ENCODE data around the gene AFF2. TPM values are rescaled to one million over a fixed set of nuclear protein-coding genes. Genes with fewer than 3 reads are reported as not detected.

Gene AFF2
- total RNA-seq, 2 experiments from 2014 or later = 0.13 to 0.40 TPM

DNA sequence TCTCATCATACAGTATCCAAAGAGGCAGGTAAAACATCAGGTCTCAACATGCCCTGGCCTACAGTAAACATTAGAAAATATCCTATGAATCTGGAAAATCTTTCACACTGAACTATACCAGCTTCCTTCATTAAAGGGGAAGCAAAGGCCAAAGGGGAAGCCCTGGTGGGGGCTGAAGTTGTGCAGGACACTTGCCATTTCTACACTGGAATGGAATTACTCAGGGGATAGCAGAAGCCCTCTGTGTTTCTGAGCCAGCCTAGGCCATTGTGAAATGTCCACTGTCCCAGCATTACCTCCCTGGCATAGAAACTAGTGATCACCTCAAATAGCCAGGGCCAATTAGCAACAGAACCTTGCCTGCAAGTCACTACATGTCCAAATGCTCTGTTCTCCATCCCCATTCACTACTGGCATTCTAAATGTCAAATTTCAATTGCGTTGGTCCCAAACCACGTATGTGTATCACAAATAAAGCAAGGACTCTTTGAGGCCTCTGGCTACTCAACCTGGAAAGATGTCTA, 429.9 kb downstream of the AFF2 start:
- Mint-ChIP-seq H3K4me1 (ENCODE audit: low read depth) (no peaks in the 10 kb centered on the region), H3K4me3 (no peak overlapping the region), H3K27me3 (ENCODE audit: low read depth) (no peaks in the 10 kb centered on the region), H3K9me3 (ENCODE audit: insufficient read depth) (no peaks in the 10 kb centered on the region), H3K27ac (no peak overlapping the region), H3K36me3 (ENCODE audit: low read depth) (no peaks in the 10 kb centered on the region)
- ChIA-PET CTCF (no interaction called here), POLR2A (no interaction called here)
- DNase-seq (no peak), ATAC-seq (no peak)

DNA sequence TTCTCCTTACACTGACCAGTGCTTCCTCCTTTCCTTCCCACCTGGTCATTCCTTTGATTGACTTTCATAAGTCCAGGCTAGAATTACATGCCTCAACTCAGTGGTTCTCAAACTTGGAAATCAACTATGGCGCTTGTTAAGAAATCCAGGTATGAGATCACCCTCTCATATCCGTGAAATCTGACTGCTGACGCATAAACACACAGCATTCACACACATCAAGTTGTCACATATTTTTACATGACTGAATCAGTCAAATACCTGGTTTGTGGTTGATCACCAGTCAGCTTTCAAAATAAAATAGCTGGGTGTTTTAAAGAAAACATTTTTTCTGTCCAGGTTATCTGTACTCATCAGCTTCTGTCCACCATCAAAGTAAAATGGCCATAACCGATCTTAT, 433.5 kb downstream of the AFF2 start:
- no peaks in the 10 kb centered on the region for H3K4me1 Mint-ChIP-seq (ENCODE audit: low read depth)
- H3K4me3 Mint-ChIP-seq = no peak overlapping the region
- H3K27ac Mint-ChIP-seq = no peak overlapping the region
- no peaks in the 10 kb centered on the region for H3K9me3 Mint-ChIP-seq (ENCODE audit: insufficient read depth)
- H3K36me3 Mint-ChIP-seq (ENCODE audit: low read depth) = no peaks in the 10 kb centered on the region
- ChIA-PET CTCF (no interaction called here), POLR2A (no interaction called here)
- no peak for DNase-seq
- no peak for ATAC-seq
- no peaks in the 10 kb centered on the region for H3K27me3 Mint-ChIP-seq (ENCODE audit: low read depth)

DNA sequence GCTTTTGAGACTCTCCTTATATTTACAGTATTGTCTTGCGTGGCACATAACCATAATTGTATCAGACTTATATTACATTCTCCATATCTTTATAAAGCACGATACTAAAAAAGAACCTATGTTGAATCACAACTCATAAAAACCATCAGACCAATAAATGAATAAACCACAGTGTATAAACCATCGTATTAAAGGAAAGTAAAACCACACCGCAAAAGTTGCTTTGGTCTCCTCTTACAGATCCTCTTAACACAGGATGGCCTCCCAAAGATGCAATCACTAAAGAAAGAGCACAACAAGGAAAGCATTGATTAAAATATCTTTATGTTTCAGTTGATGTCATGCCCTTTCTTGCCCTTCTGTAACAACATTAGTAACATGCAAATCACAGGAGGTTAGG, 437.9 kb downstream of the AFF2 start:
- ATAC-seq = no peak
- H3K4me3 Mint-ChIP-seq = no peak overlapping the region
- no peaks in the 10 kb centered on the region for H3K4me1 Mint-ChIP-seq (ENCODE audit: low read depth)
- no peak overlapping the region for H3K27ac Mint-ChIP-seq
- no peaks in the 10 kb centered on the region for H3K27me3 Mint-ChIP-seq (ENCODE audit: low read depth)
- ChIA-PET CTCF (no interaction called here), POLR2A (no interaction called here)
- no peak for DNase-seq
- H3K9me3 Mint-ChIP-seq (ENCODE audit: insufficient read depth) = no peaks in the 10 kb centered on the region
- H3K36me3 Mint-ChIP-seq (ENCODE audit: low read depth) = no peaks in the 10 kb centered on the region

DNA sequence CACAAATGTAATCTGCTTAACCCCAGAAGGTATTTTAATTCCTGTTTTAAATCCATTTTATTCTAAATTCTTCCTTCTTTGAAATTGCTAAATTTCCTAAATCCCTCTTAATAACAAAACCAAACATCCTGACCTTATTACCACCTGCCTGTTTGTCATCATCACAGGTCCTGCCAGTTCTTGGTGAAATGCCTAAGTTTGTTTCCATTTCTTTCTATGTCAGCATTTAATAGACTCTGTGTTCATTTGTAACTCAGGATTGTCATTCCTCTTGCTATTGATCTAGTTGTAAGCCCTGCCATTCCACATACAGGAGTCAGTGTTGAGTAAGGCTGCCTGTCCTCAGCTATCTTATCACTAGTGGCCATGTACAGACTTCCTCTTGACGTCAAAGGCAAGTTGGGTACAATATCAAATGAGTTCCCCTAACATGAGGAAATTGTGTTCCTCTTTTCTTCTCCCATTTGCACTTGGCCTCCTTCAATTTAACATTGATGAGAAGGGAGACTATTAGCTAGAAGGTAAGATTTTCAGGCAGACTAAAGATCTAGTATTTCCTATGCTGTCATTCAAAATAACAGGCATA, 440.1 kb downstream of the AFF2 start:
- Mint-ChIP-seq H3K27me3 (ENCODE audit: low read depth) (no peaks in the 10 kb centered on the region), H3K4me3 (no peak overlapping the region), H3K9me3 (ENCODE audit: insufficient read depth) (no peaks in the 10 kb centered on the region), H3K36me3 (ENCODE audit: low read depth) (no peaks in the 10 kb centered on the region), H3K4me1 (ENCODE audit: low read depth) (no peaks in the 10 kb centered on the region), H3K27ac (no peak overlapping the region)
- DNase-seq (no peak), ATAC-seq (no peak)
- POLR2A ChIA-PET = no interaction called here
- CTCF ChIA-PET = no interaction called here

DNA sequence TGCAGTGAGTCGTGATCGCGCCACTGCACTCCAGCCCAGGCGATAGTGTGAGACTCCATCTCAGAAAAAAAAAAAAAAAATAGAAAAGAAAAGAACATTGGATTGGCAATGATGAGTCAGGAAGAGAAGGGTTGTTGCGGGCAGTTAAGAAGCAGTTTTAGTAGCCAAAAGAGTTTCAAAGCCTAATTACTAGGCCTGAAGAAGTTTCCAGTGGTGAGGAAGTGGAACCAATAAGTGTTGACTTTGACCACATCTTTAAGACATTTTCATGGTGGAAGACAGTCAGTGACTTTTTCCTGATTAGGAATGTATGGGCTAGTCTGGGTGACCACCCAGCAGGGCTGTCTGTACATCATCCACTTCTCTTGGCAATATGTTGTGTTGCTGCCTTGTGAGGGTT, 442.3 kb downstream of the AFF2 start:
- no peaks in the 10 kb centered on the region for H3K36me3 Mint-ChIP-seq (ENCODE audit: low read depth)
- POLR2A ChIA-PET = no interaction called here

DNA sequence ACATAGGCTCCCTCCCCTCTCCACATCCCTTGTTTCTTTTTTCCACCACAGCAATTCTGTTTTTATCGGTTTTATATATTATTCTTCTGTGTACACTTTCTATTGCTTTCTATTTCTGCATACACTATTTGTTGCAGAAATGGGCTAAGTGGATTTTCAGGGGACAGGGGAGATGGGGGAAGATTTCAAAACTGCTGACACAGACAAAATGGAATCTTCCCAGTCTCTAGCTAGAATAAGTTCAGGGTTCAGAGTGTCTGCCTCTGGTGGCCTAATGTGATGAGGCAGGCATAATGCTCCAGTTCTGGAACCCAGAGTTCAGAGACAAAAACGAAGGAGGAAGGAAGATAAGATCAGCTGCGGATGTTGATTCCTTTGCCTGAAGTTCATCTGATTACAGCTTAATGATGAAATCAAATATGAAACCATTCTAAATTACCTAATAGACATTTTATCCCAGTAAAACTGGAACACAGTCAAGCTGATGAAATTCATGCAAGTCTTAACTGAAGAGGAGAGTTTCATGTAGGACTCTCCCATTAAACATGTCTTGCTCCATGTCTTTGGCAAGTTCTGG, 447.1 kb downstream of the AFF2 start:
- Mint-ChIP-seq H3K36me3 (ENCODE audit: low read depth) (no peaks in the 10 kb centered on the region), H3K27me3 (ENCODE audit: low read depth) (no peaks in the 10 kb centered on the region), H3K4me3 (no peak overlapping the region), H3K27ac (no peak overlapping the region), H3K4me1 (ENCODE audit: low read depth) (no peaks in the 10 kb centered on the region), H3K9me3 (ENCODE audit: insufficient read depth) (no peaks in the 10 kb centered on the region)
- DNase-seq (no peak), ATAC-seq (no peak)
- CTCF ChIA-PET = no interaction called here
- POLR2A ChIA-PET = no interaction called here

More for the DNA sequence above, 442.3 kb downstream of the AFF2 start:
- ATAC-seq (no peak), DNase-seq (no peak)
- no peaks in the 10 kb centered on the region for H3K4me1 Mint-ChIP-seq (ENCODE audit: low read depth)
- H3K9me3 Mint-ChIP-seq (ENCODE audit: insufficient read depth) = no peaks in the 10 kb centered on the region
- CTCF ChIA-PET = no interaction called here
- no peak overlapping the region for H3K27ac Mint-ChIP-seq
- no peaks in the 10 kb centered on the region for H3K27me3 Mint-ChIP-seq (ENCODE audit: low read depth)
- H3K4me3 Mint-ChIP-seq = no peak overlapping the region

DNA sequence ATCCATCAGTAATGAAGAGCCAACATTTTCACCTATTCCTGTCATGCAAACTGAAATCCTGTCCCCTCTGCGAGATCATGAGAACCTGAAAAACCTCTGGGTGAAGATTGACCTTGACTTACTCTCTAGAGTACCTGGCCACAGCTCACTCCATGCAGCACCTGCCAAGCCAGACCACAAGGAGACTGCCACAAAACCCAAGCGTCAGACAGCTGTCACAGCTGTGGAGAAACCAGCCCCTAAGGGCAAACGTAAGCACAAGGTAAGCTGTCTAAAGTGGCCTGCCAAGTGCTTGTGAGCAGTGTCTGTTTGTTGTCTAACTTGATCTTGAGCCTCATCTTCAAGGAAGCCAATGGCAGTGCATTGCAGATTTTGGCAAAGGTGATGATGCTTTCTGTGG, 455.9 kb downstream of the AFF2 start:
- H3K27ac Mint-ChIP-seq = no peak overlapping the region
- no peak for DNase-seq
- no peaks in the 10 kb centered on the region for H3K27me3 Mint-ChIP-seq (ENCODE audit: low read depth)
- ChIA-PET CTCF (no interaction called here), POLR2A (no interaction called here)
- no peaks in the 10 kb centered on the region for H3K9me3 Mint-ChIP-seq (ENCODE audit: insufficient read depth)
- no peak overlapping the region for H3K4me3 Mint-ChIP-seq
- no peaks in the 10 kb centered on the region for H3K36me3 Mint-ChIP-seq (ENCODE audit: low read depth)
- no peak for ATAC-seq
- no peaks in the 10 kb centered on the region for H3K4me1 Mint-ChIP-seq (ENCODE audit: low read depth)

DNA sequence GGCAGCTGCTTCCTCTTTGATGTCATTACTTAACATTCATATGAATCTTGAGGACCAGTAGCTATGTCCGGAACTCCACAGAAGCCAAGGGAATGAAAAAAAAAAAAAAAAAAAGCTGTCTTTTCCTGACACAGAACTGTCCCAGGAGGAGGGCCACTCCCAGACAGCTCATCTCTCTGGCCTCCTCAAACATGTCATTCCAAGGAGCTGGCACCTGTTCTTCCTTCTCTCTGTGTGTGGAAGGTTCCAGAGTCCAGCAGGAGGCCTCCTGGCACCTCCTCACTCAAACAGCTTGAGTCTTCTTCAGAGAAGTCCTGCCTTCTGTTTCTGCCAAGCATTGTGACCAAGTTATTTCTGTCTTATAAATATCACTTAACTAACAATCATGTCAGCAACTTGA, 458.5 kb downstream of the AFF2 start:
- Mint-ChIP-seq H3K36me3 (ENCODE audit: low read depth) (no peaks in the 10 kb centered on the region), H3K9me3 (ENCODE audit: insufficient read depth) (no peaks in the 10 kb centered on the region), H3K4me1 (ENCODE audit: low read depth) (no peaks in the 10 kb centered on the region), H3K27me3 (ENCODE audit: low read depth) (no peaks in the 10 kb centered on the region), H3K27ac (no peak overlapping the region), H3K4me3 (no peak overlapping the region)
- CTCF ChIA-PET = interaction anchor here (0.7 kb wide), 1 partner anchor 18 kb away, joined by 3 read pairs; no protein-coding TSS in a partner anchor
- no peak for ATAC-seq
- POLR2A ChIA-PET = no interaction called here
- no peak for DNase-seq

DNA sequence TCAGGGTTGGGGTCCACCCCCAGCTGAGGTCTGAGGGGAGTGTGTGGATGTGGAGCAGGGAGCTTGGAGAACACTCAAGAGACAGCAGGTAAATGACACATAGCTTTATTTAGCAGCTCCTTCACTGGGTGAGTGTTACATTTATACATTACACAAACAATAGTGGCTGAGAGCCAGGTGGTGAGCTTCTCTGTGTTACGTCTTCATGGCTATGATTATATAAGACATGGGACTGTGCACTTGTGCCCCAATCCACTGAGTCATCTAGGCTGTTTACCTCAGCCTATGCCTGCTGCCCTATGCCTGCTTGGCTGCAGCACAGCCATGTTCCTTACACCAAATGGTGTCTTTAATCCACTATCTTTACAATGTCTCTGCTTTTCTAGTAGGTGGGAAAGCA, 459.6 kb downstream of the AFF2 start:
- Mint-ChIP-seq H3K27me3 (ENCODE audit: low read depth) (no peaks in the 10 kb centered on the region), H3K4me1 (ENCODE audit: low read depth) (no peaks in the 10 kb centered on the region), H3K36me3 (ENCODE audit: low read depth) (no peaks in the 10 kb centered on the region), H3K27ac (no peak overlapping the region), H3K4me3 (no peak overlapping the region), H3K9me3 (ENCODE audit: insufficient read depth) (no peaks in the 10 kb centered on the region)
- ChIA-PET POLR2A (no interaction called here), CTCF (no interaction called here)
- DNase-seq (no peak), ATAC-seq (no peak)

DNA sequence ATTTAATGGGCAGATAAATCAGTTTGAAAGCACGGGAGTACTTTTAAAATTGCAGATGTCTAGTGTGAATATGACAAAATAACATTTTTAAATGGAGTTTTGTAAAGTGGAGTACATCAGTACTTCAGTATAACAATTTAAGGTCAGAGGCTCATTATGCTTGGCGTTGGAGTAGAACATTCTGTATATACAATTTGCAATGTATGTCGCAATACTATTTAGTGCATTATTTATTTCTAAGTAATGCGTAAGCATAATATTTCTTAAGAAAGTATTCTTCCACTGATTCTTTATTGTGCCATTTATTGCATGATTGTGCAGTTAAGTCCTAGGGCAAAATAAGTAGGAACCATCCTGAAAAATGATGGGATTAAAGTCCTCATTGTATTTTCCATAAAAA, 461.6 kb downstream of the AFF2 start:
- H3K27me3 Mint-ChIP-seq (ENCODE audit: low read depth) = no peaks in the 10 kb centered on the region
- no peaks in the 10 kb centered on the region for H3K36me3 Mint-ChIP-seq (ENCODE audit: low read depth)
- DNase-seq (no peak), ATAC-seq (no peak)
- ChIA-PET POLR2A (no interaction called here), CTCF (no interaction called here)
- no peak overlapping the region for H3K4me3 Mint-ChIP-seq
- H3K27ac Mint-ChIP-seq = no peak overlapping the region
- H3K4me1 Mint-ChIP-seq (ENCODE audit: low read depth) = no peaks in the 10 kb centered on the region
- H3K9me3 Mint-ChIP-seq (ENCODE audit: insufficient read depth) = no peaks in the 10 kb centered on the region

DNA sequence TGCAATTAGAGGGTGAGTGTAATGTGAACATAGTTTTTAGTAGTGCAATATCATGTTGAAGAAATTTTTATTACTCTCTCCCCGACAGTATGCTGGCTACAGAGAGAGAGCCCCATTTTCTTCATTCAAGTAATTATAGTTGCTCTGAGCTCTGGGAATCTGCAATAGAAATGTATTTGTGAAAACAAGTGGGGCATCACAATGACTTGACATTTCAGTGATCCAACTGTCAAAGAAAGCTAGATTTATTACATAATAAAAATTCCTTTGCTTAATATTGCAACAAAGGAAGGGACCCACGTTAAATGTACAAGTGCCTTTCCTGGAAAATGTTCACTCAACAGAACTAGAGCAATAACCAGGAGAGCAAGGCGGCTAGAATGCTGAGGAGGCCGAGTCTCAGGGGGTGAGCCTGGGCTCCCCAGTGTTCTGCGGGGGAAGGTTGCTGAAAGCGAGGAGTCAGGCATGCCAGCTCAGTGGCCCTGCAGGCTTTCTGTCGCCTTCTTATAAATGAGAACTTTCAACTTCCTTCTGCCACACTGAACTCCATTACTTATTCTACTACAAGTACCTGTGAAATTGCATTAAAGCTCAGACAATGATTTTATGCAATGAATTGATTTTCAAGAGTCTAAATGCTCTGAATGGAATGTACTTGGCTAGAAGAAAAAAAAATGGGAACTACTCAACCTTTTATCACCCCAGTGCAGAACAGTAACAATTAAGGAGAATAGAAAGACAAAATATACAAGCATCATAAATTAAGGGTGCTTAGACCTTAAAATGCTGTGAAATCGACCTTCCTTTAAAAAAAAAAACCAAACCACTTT, 476.4 kb downstream of the AFF2 start:
- no peaks in the 10 kb centered on the region for H3K9me3 Mint-ChIP-seq (ENCODE audit: insufficient read depth)
- H3K4me3 Mint-ChIP-seq = no peak overlapping the region
- ATAC-seq (no peak), DNase-seq (no peak)
- H3K27ac Mint-ChIP-seq = no peak overlapping the region
- ChIA-PET CTCF (interaction anchor here (0.6 kb wide), 1 partner anchor 18 kb away, joined by 3 read pairs; no protein-coding TSS in a partner anchor), POLR2A (no interaction called here)
- H3K36me3 Mint-ChIP-seq (ENCODE audit: low read depth) = no peaks in the 10 kb centered on the region
- no peaks in the 10 kb centered on the region for H3K27me3 Mint-ChIP-seq (ENCODE audit: low read depth)
- no peaks in the 10 kb centered on the region for H3K4me1 Mint-ChIP-seq (ENCODE audit: low read depth)

DNA sequence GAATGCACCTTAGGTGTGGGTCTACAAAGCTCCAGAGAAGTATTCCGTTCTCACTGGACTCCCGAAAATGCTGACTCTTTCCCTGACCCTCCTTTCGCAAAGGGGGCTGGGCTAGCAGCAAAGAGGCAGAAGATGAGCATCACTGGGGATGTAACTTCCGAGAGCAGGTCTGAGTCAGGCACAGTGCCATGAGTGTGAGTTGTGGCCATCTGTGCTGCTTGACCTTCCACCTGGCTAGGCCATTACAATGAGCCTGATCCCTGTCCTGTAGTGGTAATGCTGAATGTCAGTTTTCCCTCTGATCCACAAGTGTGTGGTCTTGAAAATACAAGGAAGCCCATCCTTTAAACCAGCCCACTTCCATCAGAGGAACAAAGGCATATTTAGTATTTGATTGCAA, 479.4 kb downstream of the AFF2 start:
- no peak for ATAC-seq
- no peak for DNase-seq
- no peaks in the 10 kb centered on the region for H3K9me3 Mint-ChIP-seq (ENCODE audit: insufficient read depth)
- POLR2A ChIA-PET = no interaction called here
- no peaks in the 10 kb centered on the region for H3K27me3 Mint-ChIP-seq (ENCODE audit: low read depth)
- CTCF ChIA-PET = no interaction called here
- no peak overlapping the region for H3K27ac Mint-ChIP-seq
- no peak overlapping the region for H3K4me3 Mint-ChIP-seq
- H3K4me1 Mint-ChIP-seq (ENCODE audit: low read depth) = no peaks in the 10 kb centered on the region
- no peaks in the 10 kb centered on the region for H3K36me3 Mint-ChIP-seq (ENCODE audit: low read depth)

All from activated CD8-positive, alpha-beta T cell treated with anti-CD3 and anti-CD28 coated beads, Interleukin-2, amount 10 ng/mL, durations not matched to agents 7 days and 5 days (primary cell).